Activated CD4-positive, alpha-beta T cell treated with anti-CD3 and anti-CD28 coated beads for 48 hours (primary cell): ENCODE measurements around the gene MS4A18.
"Not testable (repeated sequence)": the region's sequence is repeated elsewhere in the genome, so short reads cannot be mapped to it uniquely, and the experiment has no call there.

ENCODE experiments used
- DNase-seq: peaks from one replicate; pipeline ENCODE4 v3.0.0-alpha.2; 2020

MS4A18 gene

DNA sequence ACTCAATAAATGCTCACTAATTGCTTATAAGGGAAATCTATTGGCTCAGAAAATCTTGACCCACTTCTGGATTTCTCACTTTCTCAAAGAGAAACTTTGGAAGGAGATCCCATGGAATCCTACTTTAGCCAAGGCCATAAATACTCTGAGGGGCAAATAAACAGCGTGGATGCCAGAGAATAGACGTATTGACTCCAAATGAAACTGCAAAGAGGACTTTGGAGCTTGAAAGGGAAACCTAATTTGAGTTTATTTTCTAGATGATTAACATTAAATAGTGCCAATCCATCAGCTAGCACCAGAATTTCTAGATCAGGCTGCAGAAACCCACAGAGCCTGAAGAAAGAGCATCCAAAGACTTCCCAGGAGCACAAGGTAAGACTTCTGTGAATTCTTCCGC lies at the start of gene MS4A18:
MS4A18 (plus strand) TSS at position 301 of the 400 bp plus-strand sequence.
- DNase-seq, result no peak

DNA sequence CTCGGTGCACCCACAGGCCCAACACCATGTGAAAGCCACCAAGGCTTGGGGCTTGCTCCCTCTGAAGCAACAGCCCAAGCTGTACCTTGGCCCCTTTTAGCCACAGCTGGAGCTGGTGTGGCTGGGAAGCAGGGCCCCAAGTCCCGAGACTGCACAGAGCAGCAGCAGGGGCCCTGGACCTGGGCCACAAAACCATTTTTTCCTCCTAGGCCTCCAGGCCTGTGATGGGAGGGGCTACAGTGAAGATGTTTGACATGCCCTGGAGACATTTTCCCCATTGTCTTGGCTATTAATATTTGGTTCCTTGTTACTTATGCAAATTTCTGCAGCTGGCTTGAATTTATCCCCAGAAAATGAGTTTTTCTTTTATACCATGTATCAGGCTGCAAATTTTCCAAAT lies 46.3 kb upstream of the MS4A18 start:
- DNase-seq, result not testable (repeated sequence)

DNA sequence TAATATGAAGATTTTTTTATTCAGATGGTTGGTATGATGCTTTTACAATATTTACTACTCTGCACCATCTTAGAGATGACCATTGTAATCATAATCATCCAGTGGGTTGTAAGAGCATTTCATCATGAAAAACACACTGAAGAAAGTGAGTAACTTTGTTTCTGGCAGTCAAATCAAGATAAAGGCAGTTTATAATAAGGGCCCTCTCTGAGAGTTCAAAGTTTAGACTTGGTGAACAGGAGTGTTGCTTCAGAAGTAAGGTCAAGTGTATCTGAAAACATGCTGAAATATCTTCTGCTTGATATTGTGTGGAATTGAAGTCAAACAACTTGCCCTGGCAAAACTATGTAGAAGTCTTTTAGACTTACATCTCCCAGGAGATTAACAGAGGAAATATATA lies 44.6 kb upstream of the MS4A18 start:
- DNase-seq, result no peak

DNA sequence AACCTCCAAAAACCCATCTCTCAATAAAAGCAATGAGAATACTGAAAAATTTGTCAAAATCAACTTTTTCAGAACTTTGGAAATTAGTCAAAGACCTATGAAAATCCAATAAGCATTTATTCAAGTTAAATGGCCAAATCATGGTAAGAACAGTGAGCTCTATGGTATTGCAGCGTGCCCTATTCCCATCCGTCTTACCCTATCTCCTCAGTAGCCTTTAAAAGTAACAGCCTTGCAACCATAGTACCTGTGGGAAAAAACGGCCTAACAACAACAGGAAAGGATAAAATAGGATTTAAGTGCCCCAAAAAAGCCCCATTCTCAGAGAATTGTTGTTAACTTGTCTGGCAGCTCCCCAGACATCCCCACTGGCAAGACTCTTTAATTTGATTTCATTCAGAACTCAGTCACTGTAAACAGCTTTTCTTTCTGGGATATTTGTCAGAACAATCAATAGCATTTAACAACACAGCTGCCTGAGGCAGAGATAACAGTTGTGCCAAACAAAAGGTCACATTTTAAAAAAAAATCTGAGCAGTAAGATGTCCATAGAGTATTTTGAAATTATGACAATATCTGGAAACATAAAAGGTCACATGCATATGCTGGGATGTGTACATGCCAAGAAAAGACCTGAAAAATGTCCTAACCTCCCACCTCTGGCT lies 43.9 kb upstream of the MS4A18 start:
- no peak for DNase-seq

DNA sequence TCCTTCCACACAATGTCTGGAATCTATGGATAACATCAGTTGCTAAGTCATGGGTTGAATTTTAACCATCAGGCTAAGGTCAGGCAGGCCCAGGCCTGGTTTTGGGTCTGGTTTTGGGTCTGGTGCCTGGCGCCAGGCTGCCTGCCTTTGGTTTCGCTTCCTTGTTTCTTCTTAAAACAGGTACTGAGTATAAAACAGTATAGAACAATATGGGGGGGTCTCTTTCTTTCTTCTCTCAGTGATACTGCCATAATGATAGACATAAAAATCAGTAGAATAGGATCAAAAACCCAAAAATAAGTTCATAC lies 40.0 kb upstream of the MS4A18 start:
- not testable (repeated sequence) for DNase-seq

DNA sequence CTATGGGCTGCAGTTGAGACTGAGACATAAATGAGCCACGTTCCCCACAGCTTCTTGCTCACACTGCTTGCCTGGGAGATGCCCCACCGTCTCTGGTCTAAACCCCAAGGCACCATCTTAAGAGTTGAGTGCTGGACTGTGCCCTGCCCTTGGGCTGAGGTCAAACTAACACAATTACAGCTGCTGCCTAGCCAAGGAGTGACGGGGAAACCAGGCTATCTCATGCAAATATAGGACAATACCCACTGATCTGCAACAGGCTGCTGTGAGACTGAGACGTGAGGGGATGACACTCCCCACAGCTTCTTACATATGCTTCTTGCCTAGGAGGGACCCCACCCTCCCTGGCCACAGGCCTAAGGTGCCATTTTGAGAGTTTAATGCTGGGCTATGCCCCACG lies 32.9 kb upstream of the MS4A18 start:
- DNase-seq, result no peak

DNA sequence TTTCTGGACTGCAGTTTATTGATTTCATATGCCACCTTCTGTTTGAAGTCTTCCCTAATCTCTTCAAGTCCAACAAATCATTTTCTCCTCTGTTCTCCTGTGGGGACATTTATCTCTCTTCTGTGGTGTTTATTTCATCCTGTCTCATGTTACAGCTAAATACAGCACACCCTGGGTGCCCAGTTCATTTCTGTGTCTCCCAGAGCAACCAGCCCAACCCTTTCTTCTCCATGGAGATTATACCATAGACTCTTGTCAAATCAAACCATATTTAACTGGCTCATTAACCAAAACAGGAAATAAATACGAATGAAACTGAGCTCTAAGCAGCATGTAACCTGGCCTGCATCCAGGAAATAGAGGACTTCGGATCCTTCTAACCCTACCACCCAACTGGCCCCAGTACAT lies 25.2 kb upstream of the MS4A18 start, which contains the start of gene MS4A8:
MS4A8 (plus strand) TSS at position 329 of the 408 bp plus-strand sequence. CDS start 1,249 bp downstream, outside the sequence.
- no peak for DNase-seq

DNA sequence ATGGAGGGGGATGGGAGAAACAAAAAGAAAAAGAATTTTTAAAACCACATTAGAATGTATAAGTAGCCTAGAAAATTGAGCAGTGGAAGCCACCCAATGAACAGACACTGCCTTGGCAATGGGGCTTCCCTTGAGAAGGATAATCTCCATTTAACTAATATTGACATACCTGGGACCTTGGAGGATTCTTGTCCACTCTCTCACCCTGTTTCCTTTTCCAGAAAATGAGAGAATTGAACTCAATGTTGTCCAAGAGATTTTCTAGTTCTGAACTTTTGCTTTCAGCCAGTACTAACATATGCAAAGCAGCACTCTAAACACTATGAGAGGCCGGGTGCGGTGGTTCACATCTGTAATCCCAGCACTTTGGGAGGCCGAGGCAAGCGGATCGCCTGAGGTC lies 24.6 kb upstream of the MS4A18 start:
- no peak for DNase-seq

DNA sequence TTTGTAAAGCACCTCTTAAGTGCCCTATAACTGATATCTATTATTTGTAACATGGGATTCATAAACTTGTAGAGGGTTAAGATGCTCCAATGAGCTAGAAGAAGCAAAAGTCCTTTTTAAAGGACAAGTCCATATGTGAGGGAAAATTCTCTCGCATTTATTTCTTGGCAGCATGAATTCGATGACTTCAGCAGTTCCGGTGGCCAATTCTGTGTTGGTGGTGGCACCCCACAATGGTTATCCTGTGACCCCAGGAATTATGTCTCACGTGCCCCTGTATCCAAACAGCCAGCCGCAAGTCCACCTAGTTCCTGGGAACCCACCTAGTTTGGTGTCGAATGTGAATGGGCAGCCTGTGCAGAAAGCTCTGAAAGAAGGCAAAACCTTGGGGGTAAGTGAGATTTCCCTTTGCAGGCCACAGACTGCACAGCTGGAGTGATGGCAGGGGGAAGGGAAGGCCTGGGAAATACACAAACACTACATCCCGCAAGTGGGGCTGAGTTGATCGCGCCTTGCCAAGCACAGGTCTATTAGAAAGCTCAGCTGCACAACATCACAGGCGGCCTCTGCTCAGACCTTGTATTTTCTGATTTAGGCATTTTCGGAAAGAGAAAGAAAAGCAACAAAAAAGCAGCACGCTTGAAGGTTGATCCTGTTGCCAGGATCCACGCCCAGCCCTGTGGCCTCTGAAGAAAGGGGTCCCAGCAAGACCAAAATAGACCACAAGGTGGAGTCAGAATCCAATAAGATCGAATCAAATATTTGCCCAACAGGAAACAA lies 23.6 kb upstream of the MS4A18 start:
- no peak for DNase-seq

DNA sequence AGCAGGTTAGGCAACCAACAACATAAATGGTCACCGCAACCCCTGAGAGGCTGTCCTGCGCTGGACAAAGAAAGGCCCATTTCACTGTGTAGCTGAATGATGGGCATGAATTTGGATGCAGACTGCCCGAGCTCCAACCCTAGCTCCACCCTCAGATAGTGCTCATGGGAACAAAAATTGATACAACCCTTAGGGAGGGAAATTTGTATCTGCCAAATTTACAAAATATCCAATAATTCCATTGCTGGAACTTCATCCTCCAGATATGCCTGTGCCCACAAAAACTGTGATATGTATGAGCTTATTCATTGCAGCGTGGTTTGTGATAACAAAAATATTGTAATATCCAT lies 23.1 kb upstream of the MS4A18 start:
- DNase-seq, result no peak

DNA sequence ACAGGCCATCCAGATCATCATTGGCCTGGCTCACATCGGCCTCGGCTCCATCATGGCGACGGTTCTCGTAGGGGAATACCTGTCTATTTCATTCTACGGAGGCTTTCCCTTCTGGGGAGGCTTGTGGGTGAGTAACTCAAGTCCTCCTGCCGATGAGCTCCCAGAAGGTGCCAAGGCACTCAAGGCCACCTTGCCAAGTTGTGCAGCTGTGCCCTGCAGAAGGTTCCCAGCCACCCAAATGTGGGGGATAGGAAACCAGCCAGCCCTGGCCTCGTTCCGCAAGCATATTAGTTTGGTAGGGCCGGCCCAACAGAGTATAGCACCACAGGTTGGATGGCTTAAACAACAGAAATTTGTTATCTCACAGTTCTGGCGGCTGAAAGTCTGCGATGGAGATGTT lies 21.1 kb upstream of the MS4A18 start:
- no peak for DNase-seq

DNA sequence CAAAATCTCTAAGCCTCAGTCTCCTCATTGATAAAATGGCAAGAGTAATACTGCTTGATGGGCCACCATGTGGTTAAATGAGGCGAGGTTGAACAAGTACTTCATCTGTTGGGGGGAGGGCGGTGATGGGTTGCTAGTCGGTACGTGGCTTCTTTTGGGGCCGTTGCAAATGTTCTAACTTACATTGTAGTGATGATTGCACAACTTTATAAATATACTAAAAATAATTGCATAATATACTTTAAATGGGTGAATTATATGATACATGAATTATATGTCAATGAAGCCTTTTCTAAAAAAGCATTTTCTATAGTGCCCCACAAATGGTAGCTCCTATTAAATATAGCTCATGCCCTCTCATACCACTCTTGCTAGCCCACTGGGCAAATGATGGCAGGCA lies 18.6 kb upstream of the MS4A18 start:
- DNase-seq, result no peak

DNA sequence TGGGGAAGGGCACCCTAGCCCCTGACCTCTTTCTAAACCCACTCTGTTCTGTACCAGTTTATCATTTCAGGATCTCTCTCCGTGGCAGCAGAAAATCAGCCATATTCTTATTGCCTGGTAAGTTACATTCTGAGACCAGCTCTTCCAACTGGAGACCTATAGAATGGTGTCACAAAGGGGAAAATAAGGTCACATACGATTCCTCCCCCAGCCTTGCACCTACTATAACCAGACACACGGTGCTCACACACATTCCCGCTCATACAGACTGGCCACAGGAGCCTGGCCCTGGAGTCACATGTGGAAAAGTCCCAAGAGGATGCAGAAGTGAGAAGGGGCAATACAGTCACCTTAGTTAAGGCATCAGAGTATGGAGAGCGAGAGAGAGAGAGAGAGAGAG lies 17.6 kb upstream of the MS4A18 start:
- no peak for DNase-seq

DNA sequence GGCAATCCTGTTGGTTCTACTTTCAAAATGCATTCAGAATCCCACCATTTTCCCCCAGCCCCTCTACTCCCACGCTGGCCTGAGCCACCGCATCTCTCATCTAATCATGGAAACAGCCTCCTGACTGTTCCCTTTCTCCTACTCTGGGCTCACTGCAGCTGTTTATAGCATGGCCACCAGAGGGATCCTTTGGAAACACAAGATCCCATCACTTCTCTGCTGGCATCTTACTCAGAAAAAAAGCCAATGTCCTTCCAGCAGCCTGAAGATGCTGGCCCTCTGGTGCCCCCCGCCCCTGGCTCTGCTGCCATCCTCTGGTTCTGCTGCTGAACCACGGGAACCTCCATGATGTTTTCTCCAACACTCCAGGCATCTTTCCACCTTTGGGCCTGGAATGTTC lies 14.0 kb upstream of the MS4A18 start:
- DNase-seq, result no peak

DNA sequence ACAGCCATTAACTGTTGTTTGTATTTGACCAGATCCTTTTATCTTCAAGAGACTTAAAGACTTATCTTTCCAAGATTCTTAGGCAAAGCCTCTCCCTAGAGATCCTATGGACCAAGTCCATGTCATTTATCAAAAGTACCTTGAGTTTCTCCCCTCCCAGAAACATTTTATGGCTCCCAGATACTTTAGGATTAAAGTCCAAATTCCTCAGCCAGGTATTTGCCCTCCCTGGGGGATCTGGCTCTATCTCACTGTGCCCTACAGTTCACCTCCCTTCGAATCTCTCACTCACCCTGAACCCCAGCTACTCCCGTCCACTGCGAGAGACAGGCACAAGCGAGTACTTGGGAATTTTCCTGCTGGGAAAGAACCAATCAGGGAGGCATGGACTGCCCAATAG lies 13.2 kb upstream of the MS4A18 start:
- no peak for DNase-seq

DNA sequence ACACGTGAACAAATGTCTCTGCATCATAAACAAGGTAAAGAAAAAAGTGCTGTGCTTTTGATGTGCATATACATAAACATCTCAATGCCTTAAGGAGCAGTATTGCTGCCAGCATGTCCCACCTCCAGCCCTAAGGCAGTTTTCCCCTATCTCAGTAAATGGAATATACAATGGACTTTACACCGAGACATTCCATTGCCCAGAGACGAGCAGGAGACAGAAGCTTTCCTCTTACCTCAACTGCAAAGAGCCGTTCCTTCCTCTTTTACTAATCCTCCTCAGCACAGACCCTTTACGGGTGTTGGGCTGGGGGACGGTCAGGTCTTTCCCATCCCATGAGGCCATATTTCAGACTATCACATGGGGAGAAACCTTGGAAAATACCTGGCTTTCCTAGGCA lies 11.1 kb upstream of the MS4A18 start:
- DNase-seq, result not testable (repeated sequence)

DNA sequence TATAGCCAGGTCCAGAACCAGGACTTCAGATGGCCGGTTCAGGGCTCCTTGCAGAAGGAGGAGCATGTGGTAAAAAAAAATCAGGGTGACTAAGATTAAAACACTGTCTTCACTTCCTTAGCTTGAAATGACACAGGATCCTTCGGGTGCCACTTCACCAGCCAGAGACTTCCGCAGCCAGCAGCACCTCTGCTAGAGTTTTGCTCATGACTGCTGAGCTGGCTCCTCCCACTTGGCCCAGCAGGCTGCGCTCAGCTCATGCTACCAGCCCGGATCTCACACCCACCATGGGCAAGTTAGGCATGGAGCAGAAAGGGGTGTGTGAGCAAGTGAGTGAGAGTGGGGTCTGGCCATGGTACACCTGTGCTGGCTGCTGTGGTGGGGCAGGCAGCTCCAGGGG lies 6.6 kb upstream of the MS4A18 start:
- DNase-seq, result no peak

DNA sequence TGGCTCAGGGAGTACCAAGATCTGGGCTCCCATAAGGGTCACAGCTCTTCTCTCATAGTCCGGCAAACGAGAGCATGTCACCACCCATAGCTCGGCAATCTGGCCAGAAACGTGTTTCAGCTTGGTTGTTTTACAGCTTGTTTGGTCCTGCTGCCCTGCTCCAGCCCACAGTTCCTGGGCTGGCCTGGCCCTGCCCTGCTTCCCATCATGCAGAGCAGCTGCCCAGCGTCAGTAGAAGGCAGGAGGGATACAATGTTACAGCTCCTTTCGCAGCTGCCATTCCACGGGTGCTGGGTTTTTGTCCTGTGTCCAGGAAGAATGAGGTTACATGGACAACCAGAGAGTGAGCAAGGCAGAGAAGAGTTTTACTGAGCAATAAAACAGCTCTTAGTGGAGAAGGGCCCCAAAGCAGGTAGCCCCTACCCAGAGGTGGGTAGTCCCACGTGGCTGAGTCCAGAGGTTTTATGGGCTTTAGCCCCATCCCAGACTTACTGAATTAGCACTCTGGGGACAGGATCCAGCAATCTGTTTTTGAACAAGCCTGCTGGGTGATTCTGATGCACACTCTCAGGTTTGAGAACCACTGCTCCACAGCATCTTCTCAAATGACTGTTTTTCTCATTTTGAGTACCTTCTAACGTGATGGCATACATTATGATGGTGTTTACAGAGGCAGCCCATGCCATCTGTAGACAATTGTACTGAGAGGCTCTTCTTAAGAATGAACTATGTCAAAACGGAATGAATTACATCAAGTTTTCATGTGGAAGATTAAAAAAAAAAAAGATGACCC lies 5.8 kb upstream of the MS4A18 start:
- no peak for DNase-seq

DNA sequence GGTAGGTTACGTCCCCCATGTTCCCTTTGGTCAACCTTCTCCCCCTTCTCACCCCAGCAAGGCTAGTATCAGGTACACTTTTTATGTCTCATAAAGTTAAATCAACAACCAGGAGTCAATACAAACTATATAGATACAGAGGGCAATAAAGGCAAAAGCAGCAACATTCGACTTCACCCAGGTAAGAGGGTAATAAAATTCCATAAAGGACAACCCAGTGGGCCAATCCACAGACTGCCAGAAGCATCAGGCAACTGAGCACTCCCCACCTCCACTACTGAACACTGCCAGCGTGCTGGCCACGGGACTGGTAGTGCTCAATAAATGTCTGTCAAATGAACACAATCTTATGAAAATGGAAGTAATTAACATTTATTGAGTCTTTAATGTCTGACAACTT lies 5.1 kb upstream of the MS4A18 start:
- DNase-seq, result no peak

DNA sequence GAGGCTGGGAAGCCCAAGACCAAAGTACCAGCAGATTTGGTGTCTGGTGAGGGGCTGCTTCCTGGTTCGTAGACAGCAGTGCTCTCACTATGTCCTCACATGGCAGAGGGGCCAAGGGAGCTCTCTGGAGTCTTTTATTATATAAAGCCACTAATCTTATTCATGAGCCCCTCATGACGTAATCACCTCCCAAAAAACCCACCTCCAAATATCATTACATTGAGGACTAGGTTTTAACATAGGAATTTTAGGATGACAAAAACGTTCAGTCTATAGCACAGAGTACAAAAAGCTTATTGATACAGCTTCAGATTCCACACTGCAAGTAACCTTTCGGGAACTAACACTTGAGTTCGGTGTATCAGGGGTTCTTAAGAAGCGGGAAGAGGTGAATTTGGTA lies 4.1 kb upstream of the MS4A18 start:
- DNase-seq, result no peak

DNA sequence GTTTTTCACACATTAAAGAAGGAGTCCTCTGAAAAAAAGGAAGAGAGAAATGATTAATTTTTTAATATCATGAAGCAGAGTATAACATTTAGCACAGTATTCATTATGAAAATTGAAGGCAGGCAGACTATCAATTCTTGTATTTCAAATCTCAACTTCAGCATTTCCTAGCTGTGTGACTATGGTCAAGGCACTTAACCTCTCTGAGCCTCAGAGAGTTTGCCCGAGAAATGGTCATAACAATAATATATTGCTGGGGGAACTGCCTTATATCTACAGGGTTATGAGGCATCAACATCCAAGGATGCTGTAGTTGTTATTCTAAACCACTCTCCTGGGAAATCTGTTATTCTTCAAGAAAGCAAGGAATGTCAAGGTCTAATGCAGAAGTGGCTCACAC lies 1.1 kb downstream of the MS4A18 start:
- no peak for DNase-seq

DNA sequence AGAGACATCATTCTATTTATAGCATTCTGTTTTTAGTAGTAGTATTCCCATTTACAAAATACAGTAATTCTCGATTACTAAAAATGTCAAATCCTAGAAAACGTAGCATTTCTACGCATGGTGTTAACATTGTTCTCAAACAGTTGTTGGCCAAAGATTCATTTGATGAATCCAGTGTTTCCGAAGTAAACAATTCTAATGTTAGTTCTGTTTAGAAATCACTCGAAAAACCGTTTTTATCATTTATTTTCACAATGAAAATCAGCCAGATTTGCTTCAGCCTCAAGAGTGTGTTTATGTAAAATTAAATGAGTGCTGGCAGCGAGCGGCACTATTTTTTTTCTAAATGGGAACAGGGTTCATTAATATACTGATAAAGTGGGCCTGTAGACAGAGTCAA lies 7.1 kb downstream of the MS4A18 start:
- DNase-seq, result no peak

DNA sequence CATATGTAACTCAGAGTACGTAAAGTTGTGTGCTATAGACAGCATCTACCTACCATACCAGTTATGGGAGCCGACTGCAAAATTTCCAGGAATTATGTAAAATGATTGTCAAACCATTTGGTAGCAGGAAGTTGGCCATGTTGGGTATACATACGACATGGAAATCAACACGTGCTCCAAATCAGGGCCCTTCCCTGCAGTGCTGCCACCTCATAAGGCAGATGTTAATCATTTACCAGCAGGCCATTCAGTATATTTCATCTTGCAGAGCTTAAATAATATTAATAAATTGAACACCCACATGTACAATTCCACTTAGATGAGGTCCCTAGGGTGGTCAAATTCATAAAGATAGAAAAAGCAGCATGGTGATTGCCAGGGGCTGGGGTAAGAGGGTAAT lies 9.8 kb downstream of the MS4A18 start:
- no peak for DNase-seq

DNA sequence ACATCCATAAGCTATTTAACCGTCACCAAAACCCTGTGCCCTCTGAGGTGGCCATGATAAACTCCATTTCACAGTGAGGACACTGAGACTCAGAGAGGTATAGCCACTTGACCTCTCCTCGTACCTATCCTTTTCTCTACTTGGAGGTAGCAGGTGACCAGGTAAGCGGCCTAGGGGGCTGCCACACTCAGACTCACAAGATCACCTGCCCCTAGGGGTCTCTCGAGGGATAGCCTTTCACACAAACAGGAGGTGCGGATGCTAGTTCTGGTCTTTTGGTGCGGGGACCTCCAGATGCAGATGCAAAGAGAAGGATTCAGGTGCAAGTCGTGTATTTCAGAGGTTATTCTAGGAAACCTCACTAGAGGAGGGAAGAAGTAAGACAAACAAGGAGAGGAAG lies 14.6 kb downstream of the MS4A18 start:
- no peak for DNase-seq
